H9 (cell line): Measurements from ENCODE around the gene ATAD2B. TPM values are rescaled to one million over a fixed set of nuclear protein-coding genes. Genes with fewer than 3 reads are reported as not detected.

ENCODE experiments used
- DNase-seq: peaks from one replicate; pipeline ENCODE4 v3.0.0-alpha.2; 2017
- H2AFZ ChIP-seq: one replicate; pipeline ENCODE4 v1.6.1; 2013; ENCODE audit warnings: mild to moderate bottlenecking, low read length, control low read depth, moderate library complexity
- H2AK5ac ChIP-seq: 2 replicates; pipeline ENCODE4 v1.6.1; 2013; ENCODE audit warnings: low read length, control low read depth, mixed read lengths; ENCODE audit not compliant: insufficient read length
- H2BK120ac ChIP-seq: one replicate; pipeline ENCODE4 v1.6.1; 2013; ENCODE audit warnings: low read depth, mild to moderate bottlenecking, low read length, control low read depth, inconsistent platforms; ENCODE audit not compliant: poor library complexity, severe bottlenecking
- H2BK12ac ChIP-seq: 2 replicates; pipeline ENCODE4 v1.6.1; 2013; ENCODE audit warnings: low read length, control low read depth, mixed read lengths, low read depth; ENCODE audit not compliant: insufficient read length
- H2BK15ac ChIP-seq: 2 replicates; pipeline ENCODE4 v1.6.1; 2013; ENCODE audit warnings: low read depth, low read length, control low read depth
- H2BK20ac ChIP-seq: one replicate; pipeline ENCODE4 v1.6.1; 2013; ENCODE audit warnings: low read depth, mild to moderate bottlenecking, low read length, control low read depth, inconsistent platforms; ENCODE audit not compliant: poor library complexity, severe bottlenecking
- H2BK5ac ChIP-seq: 2 replicates; pipeline ENCODE4 v1.6.1; 2013; ENCODE audit warnings: low read length, control low read depth, mixed read lengths; ENCODE audit not compliant: insufficient read length
- H3K14ac ChIP-seq: 2 replicates; pipeline ENCODE4 v1.6.1; 2013; ENCODE audit warnings: low read length, control low read depth; ENCODE audit not compliant: insufficient read depth
- H3K18ac ChIP-seq: 2 replicates; pipeline ENCODE4 v1.6.1; 2013; ENCODE audit warnings: low read depth, mild to moderate bottlenecking, mixed read lengths, low read length, control low read depth; ENCODE audit not compliant: insufficient read length
- H3K23ac ChIP-seq: 2 replicates; pipeline ENCODE4 v1.6.1; 2013; ENCODE audit warnings: low read length, control low read depth, mixed read lengths, low read depth; ENCODE audit not compliant: insufficient read length
- H3K23me2 ChIP-seq: 2 replicates; pipeline ENCODE4 v1.6.1; 2013; ENCODE audit warnings: low read depth, mild to moderate bottlenecking, mixed read lengths, low read length, control low read depth; ENCODE audit not compliant: insufficient read length, poor library complexity, severe bottlenecking
- H3K27ac ChIP-seq: 2 replicates; pipeline ENCODE4 v1.5.1; 2013; ENCODE audit warnings: low read length, control low read depth, mixed read lengths, low read depth; ENCODE audit not compliant: insufficient read length
- H3K27me3 ChIP-seq: 2 replicates; pipeline ENCODE4 v1.6.1; 2013; ENCODE audit warnings: low read length, control low read depth, inconsistent platforms; ENCODE audit not compliant: insufficient read depth
- H3K4ac ChIP-seq: 2 replicates; pipeline ENCODE4 v1.6.1; 2013; ENCODE audit warnings: low read depth, mild to moderate bottlenecking, control low read depth, inconsistent platforms, low read length, moderate library complexity
- H3K4me1 ChIP-seq: 2 replicates; pipeline ENCODE4 v1.6.1; 2013; ENCODE audit warnings: low read length, control low read depth, inconsistent platforms; ENCODE audit not compliant: insufficient read depth
- H3K4me2 ChIP-seq: 2 replicates; pipeline ENCODE4 v1.6.1; 2013; ENCODE audit warnings: low read length, control low read depth, mixed read lengths; ENCODE audit not compliant: insufficient read length, insufficient read depth
- H3K56ac ChIP-seq: 2 replicates; pipeline ENCODE4 v1.6.1; 2013; ENCODE audit warnings: low read depth, mild to moderate bottlenecking, mixed read lengths, low read length, control low read depth; ENCODE audit not compliant: insufficient read length
- H3K79me1 ChIP-seq: 2 replicates; pipeline ENCODE4 v1.6.1; 2013; ENCODE audit warnings: low read depth, mild to moderate bottlenecking, moderate library complexity, low read length, control low read depth, inconsistent platforms; ENCODE audit not compliant: insufficient read depth, poor library complexity, severe bottlenecking
- H3K79me2 ChIP-seq: 2 replicates; pipeline ENCODE4 v1.6.1; 2013; ENCODE audit warnings: low read length, control low read depth, inconsistent platforms; ENCODE audit not compliant: insufficient read depth
- H3K9ac ChIP-seq: 2 replicates; pipeline ENCODE4 v1.6.1; 2013; ENCODE audit warnings: low read length, control low read depth, mixed read lengths; ENCODE audit not compliant: insufficient read length; ENCODE audit errors: extremely low read depth
- H3K9me3 ChIP-seq: one replicate; pipeline ENCODE4 v1.6.1; 2013; ENCODE audit warnings: low read depth, low read length, inconsistent platforms; ENCODE audit not compliant: control insufficient read depth
- H3T11ph ChIP-seq: one replicate; pipeline ENCODE4 v1.6.1; 2013; ENCODE audit warnings: mild to moderate bottlenecking, low read length, control low read depth, inconsistent platforms
- H4K20me1 ChIP-seq: one replicate; pipeline ENCODE4 v1.6.1; 2013; ENCODE audit not compliant: control insufficient read depth, insufficient read length, insufficient read depth
- H4K5ac ChIP-seq: 2 replicates; pipeline ENCODE4 v1.6.1; 2013; ENCODE audit warnings: low read depth, mild to moderate bottlenecking, mixed read lengths, low read length, control low read depth; ENCODE audit not compliant: insufficient read length
- H4K8ac ChIP-seq: replicated peaks from 2 replicates; pipeline ENCODE4 v1.6.1; 2013; ENCODE audit warnings: low read length, control low read depth, mixed read lengths, low read depth; ENCODE audit not compliant: insufficient read length
- H4K91ac ChIP-seq: 2 replicates; pipeline ENCODE4 v1.6.1; 2013; ENCODE audit warnings: low read depth, mild to moderate bottlenecking, moderate library complexity, mixed read lengths, low read length, control low read depth; ENCODE audit not compliant: insufficient read length
- H3K27ac Mint-ChIP-seq, 3 experiments: 2 replicates in 2 of 3; 3 replicates in 1 of 3; pipeline ENCODE4 v1.8.0; 2020 to 2021; ENCODE audit warnings: mixed read lengths in 3 of 3, mild to moderate bottlenecking in 1 of 3, moderate library complexity in 1 of 3
- H3K27me3 Mint-ChIP-seq: 2 replicates; pipeline ENCODE4 v1.8.0; 2021; ENCODE audit warnings: low read depth, mild to moderate bottlenecking, moderate library complexity, mixed read lengths
- H3K36me3 Mint-ChIP-seq, 3 experiments: 2 replicates in 2 of 3; 3 replicates in 1 of 3; pipeline ENCODE4 v1.8.0; 2020 to 2021; ENCODE audit warnings: low read depth in 3 of 3, mixed read lengths in 3 of 3; ENCODE audit not compliant: insufficient read depth in 1 of 3
- H3K4me1 Mint-ChIP-seq, 2 experiments: 2 replicates each; pipeline ENCODE4 v1.8.0; 2020; ENCODE audit warnings: mixed read lengths in 2 of 2
- H3K4me3 Mint-ChIP-seq, 2 experiments: 2 replicates in 1 of 2; 3 replicates in 1 of 2; pipeline ENCODE4 v1.8.0; 2020 to 2021; ENCODE audit warnings: mild to moderate bottlenecking in 2 of 2, mixed read lengths in 2 of 2, moderate library complexity in 1 of 2
- H3K9me3 Mint-ChIP-seq, 2 experiments: 2 replicates in 1 of 2; 3 replicates in 1 of 2; pipeline ENCODE4 v1.8.0; 2020; ENCODE audit warnings: mild to moderate bottlenecking in 2 of 2, mixed read lengths in 2 of 2, moderate library complexity in 1 of 2
- WGBS: extraction: QIAGEN DNeasy Blood & Tissue Kit; methylation state at CpG from one replicate; pipeline ENCODE4 v1.1.7; 2013; ENCODE audit warnings: missing lambda C conversion rate, low lambda C conversion rate, mixed read lengths; ENCODE audit not compliant: insufficient read length; ENCODE audit errors: extremely low coverage; 5-methylcytosine and 5-hydroxymethylcytosine counted together
- total RNA-seq: library from RNA; stranded (reverse); gene quantifications from 2 replicates; pipeline ENCODE4 v1.2.1, GENCODE V29; 2021
- TF ChIP-seq, protein P1 (sequence below): fragments of 200-600 bp; sonication (generic); conservative IDR thresholded peaks from 3 replicates; pipeline ENCODE4 v1.8.0; 2021; ENCODE audit warnings: antibody characterized with exemption, mild to moderate bottlenecking

Gene ATAD2B
- total RNA-seq, 1 experiment from 2014 or later: 21.4 TPM

GRCh38 chr2:23828986-23829385 lies 97.9 kb downstream of the ATAD2B start:
- no peaks in the 10 kb centered on the region for H3K79me1 ChIP-seq
- Mint-ChIP-seq H3K4me3 (no peak overlapping the region), H3K4me1 (no peaks in the 10 kb centered on the region), H3K27ac (no peak overlapping the region), H3K36me3 (peaks cover 0 to 7% (median 2%) of the 10 kb centered on the region in 3 experiments; a peak in 1 of 7 replicates), H3K9me3 (no peaks in the 10 kb centered on the region), H3K27me3 (no peaks in the 10 kb centered on the region)
- H2AK5ac ChIP-seq: no peak overlapping the region
- no peaks in the 10 kb centered on the region for H3K79me2 ChIP-seq
- no peak overlapping the region for H2BK120ac ChIP-seq
- no peak overlapping the region for H3K14ac ChIP-seq
- no peak overlapping the region for H3K56ac ChIP-seq
- H3K4me2 ChIP-seq: no peak overlapping the region
- no peak overlapping the region for H3K9ac ChIP-seq
- H2BK15ac ChIP-seq: no peak overlapping the region
- H3K18ac ChIP-seq: no peak overlapping the region
- H3K23ac ChIP-seq: no peak overlapping the region
- no peak overlapping the region for H3K4ac ChIP-seq
- no peak overlapping the region for H2BK12ac ChIP-seq
- H3K27me3 ChIP-seq: no peaks in the 10 kb centered on the region
- H3K9me3 ChIP-seq: no peaks in the 10 kb centered on the region
- TF ChIP-seq, protein P1, sequence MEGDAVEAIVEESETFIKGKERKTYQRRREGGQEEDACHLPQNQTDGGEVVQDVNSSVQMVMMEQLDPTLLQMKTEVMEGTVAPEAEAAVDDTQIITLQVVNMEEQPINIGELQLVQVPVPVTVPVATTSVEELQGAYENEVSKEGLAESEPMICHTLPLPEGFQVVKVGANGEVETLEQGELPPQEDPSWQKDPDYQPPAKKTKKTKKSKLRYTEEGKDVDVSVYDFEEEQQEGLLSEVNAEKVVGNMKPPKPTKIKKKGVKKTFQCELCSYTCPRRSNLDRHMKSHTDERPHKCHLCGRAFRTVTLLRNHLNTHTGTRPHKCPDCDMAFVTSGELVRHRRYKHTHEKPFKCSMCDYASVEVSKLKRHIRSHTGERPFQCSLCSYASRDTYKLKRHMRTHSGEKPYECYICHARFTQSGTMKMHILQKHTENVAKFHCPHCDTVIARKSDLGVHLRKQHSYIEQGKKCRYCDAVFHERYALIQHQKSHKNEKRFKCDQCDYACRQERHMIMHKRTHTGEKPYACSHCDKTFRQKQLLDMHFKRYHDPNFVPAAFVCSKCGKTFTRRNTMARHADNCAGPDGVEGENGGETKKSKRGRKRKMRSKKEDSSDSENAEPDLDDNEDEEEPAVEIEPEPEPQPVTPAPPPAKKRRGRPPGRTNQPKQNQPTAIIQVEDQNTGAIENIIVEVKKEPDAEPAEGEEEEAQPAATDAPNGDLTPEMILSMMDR: no peak
- H3T11ph ChIP-seq: no peak overlapping the region
- H4K91ac ChIP-seq: no peak overlapping the region
- no peak overlapping the region for H3K27ac ChIP-seq
- H2AFZ ChIP-seq: no peak overlapping the region
- no peaks in the 10 kb centered on the region for H3K23me2 ChIP-seq
- H2BK5ac ChIP-seq: no peak overlapping the region
- no peak for DNase-seq
- H4K20me1 ChIP-seq: no peaks in the 10 kb centered on the region
- no peak overlapping the region for H4K5ac ChIP-seq
- H4K8ac ChIP-seq: no peak overlapping the region
- WGBS: no CpG with 5 or more reads among the region's 1 CpG
- H2BK20ac ChIP-seq: no peak overlapping the region
- no peaks in the 10 kb centered on the region for H3K4me1 ChIP-seq
